ENCODE data around the gene HIVEP2. TPM values are rescaled to one million over a fixed set of nuclear protein-coding genes. Genes with fewer than 3 reads are reported as not detected.

The HIVEP2 gene
- total and polyA plus RNA-seq, 2 donors (not counting 3 experiments of a cell fraction or from before 2014, with no cell fraction given): 1.3 to 4.7 TPM

DNA sequence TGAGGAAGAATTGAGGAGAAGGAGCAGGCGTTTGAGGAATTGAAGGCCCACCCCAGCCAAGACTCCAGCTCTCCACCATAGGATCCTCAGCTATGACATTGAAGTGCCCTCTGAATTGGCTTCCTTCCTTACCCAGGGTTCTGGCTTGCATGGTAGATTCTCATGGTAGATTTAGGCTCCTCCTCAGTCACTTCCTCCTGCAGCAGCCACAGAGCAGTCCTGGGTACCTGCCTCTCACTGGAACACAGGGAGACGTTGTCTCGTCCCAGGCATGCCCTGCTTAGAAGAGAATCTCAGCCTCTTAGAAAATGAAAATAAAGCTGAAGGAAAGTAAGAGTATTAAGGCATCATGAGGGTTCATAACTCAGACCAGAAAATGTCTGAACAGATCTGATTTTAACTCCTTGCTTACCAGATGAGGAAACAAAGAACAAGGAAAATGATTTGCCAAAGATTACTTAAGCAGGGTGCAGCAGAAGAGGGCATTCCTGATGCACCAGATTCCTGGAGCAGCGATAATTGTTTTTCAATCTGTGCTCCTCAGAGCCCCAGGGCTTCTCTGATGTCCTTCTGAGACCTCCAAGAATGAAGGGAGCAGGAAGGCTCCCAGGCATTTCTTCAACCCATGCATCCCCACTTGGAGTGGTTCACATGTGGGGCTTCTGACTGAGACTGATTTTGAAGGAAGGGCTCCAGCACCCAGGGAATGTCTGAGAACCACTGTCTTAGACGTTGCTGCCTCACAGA, 219.8 kb downstream of the HIVEP2 start:
- dilution Hi-C loops (cut with MboI; ENCODE audit: extremely low pct_ligation_motif_present, low sequenced_read_pairs): no loop called here
- intact Hi-C loops (cut with micrococcal nuclease): no loop called here

More for the DNA sequence above, 219.8 kb downstream of the HIVEP2 start:
- ChIA-PET POLR2A (no interaction called here), CTCF (interaction anchor here (1.4 to 1.8 kb wide), 2 partner anchors 12 to 32 kb away, joined by 4 to 5 read pairs; no protein-coding TSS in a partner anchor)
- Histone ChIP-seq H3K9ac (replicated peaks; ENCODE audit: extremely low read depth, insufficient read depth, low read length) (no peak overlapping the region), H3K79me2 (ENCODE audit: control insufficient read depth, insufficient read depth, low read length) (no peaks in the 10 kb centered on the region), H3K4me3 (replicated peaks in 1 of 3; ENCODE audit: insufficient read depth in 1 of 3, low read depth in 1 of 3, low read length in 3 of 3) (no peak overlapping the region), H3K4me2 (ENCODE audit: insufficient read depth, low read length) (no peak overlapping the region), H3K9me3 (replicated peaks; ENCODE audit: control insufficient read depth, insufficient read depth, low read length) (no peaks in the 10 kb centered on the region), H3K27ac (ENCODE audit: insufficient read depth, low read depth, low read length) (no peak overlapping the region), H3K27me3 (ENCODE audit: control insufficient read depth in 2 of 2, insufficient read depth in 2 of 2, low read length in 2 of 2) (peaks cover 0 to 9% of the 10 kb centered on the region in 2 experiments), H3K9me1 (replicated peaks; ENCODE audit: control insufficient read depth, extremely low read depth, insufficient read depth, low read length) (no peaks in the 10 kb centered on the region), H3K4me1 (ENCODE audit: control insufficient read depth, extremely low read depth, insufficient read depth, low read length) (peaks cover 19% of the 10 kb centered on the region), H2AFZ (ENCODE audit: low read depth, low read length) (no peak overlapping the region), H3K36me3 (ENCODE audit: control insufficient read depth in 2 of 2, extremely low read depth in 1 of 2, insufficient read depth in 2 of 2, low read length in 2 of 2) (no peaks in the 10 kb centered on the region), H4K20me1 (replicated peaks; ENCODE audit: control insufficient read depth, extremely low read depth, insufficient read depth, low read length) (no peaks in the 10 kb centered on the region)
- FAIRE-seq (no peak), DNase-seq (ENCODE audit: low read depth, low spot score) (no peak)
- BruUV-seq (replicated peaks): no TSS peak
- TF ChIP-seq GATA2 (IDR thresholded peaks at IDR 0.05; ENCODE audit: insufficient read depth, insufficient read length, low read depth, low read length) (no peak), FOS (IDR thresholded peaks at IDR 0.05; ENCODE audit: borderline replicate concordance, insufficient read depth, low read length) (no peak), EZH2 (IDR thresholded peaks at IDR 0.05; ENCODE audit: borderline replicate concordance, low read depth, low read length, severe bottlenecking) (no peak), JUN (IDR thresholded peaks at IDR 0.05; ENCODE audit: borderline replicate concordance, insufficient read depth, insufficient read length, low read depth) (no peak), POLR2A (IDR thresholded peaks at IDR 0.05; ENCODE audit: low read depth, low read length) (no peak), MYC (IDR thresholded peaks at IDR 0.05; ENCODE audit: low read depth, low read length) (no peak), POLR2AphosphoS5 (IDR thresholded peaks at IDR 0.05; ENCODE audit: insufficient read depth, low read depth, low read length) (no peak)
- TF ChIP-seq, protein P1, sequence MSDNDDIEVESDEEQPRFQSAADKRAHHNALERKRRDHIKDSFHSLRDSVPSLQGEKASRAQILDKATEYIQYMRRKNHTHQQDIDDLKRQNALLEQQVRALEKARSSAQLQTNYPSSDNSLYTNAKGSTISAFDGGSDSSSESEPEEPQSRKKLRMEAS (IDR thresholded peaks at IDR 0.05; ENCODE audit: insufficient read depth, insufficient read length): no peak
- TF ChIP-seq, protein P2, sequence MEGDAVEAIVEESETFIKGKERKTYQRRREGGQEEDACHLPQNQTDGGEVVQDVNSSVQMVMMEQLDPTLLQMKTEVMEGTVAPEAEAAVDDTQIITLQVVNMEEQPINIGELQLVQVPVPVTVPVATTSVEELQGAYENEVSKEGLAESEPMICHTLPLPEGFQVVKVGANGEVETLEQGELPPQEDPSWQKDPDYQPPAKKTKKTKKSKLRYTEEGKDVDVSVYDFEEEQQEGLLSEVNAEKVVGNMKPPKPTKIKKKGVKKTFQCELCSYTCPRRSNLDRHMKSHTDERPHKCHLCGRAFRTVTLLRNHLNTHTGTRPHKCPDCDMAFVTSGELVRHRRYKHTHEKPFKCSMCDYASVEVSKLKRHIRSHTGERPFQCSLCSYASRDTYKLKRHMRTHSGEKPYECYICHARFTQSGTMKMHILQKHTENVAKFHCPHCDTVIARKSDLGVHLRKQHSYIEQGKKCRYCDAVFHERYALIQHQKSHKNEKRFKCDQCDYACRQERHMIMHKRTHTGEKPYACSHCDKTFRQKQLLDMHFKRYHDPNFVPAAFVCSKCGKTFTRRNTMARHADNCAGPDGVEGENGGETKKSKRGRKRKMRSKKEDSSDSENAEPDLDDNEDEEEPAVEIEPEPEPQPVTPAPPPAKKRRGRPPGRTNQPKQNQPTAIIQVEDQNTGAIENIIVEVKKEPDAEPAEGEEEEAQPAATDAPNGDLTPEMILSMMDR (IDR thresholded peaks at IDR 0.05; ENCODE audit: extremely low read depth in 1 of 2, insufficient read depth in 1 of 2, low read depth in 1 of 2, low read length in 2 of 2): no peak
